Activated naive CD8-positive, alpha-beta T cell treated with anti-CD3 and anti-CD28 coated beads, Interleukin-2, amount 50 U/mL, for 24 hours (primary cell): ENCODE data around the gene CAND1.

Experiments
- ATAC-seq: fragments of 150-1000 bp; cut with Tn5 transposase; one replicate; pipeline ENCODE4 v1.10.0; 2021
- DNase-seq: peaks from one replicate; pipeline ENCODE4 v3.0.0; 2021
- H3K27ac Mint-ChIP-seq: one replicate; pipeline ENCODE4 v1.8.0; 2021; ENCODE audit warnings: mild to moderate bottlenecking, mixed read lengths
- H3K27me3 Mint-ChIP-seq: one replicate; pipeline ENCODE4 v1.8.0; 2021; ENCODE audit warnings: mixed read lengths
- H3K36me3 Mint-ChIP-seq: one replicate; pipeline ENCODE4 v1.8.0; 2021; ENCODE audit warnings: low read depth, mixed read lengths
- H3K4me1 Mint-ChIP-seq: one replicate; pipeline ENCODE4 v1.8.0; 2021; ENCODE audit warnings: mixed read lengths
- H3K4me3 Mint-ChIP-seq: one replicate; pipeline ENCODE4 v1.8.0; 2021; ENCODE audit warnings: mild to moderate bottlenecking, moderate library complexity, mixed read lengths
- H3K9me3 Mint-ChIP-seq: one replicate; pipeline ENCODE4 v1.8.0; 2021; ENCODE audit warnings: mixed read lengths

The CAND1 gene

DNA sequence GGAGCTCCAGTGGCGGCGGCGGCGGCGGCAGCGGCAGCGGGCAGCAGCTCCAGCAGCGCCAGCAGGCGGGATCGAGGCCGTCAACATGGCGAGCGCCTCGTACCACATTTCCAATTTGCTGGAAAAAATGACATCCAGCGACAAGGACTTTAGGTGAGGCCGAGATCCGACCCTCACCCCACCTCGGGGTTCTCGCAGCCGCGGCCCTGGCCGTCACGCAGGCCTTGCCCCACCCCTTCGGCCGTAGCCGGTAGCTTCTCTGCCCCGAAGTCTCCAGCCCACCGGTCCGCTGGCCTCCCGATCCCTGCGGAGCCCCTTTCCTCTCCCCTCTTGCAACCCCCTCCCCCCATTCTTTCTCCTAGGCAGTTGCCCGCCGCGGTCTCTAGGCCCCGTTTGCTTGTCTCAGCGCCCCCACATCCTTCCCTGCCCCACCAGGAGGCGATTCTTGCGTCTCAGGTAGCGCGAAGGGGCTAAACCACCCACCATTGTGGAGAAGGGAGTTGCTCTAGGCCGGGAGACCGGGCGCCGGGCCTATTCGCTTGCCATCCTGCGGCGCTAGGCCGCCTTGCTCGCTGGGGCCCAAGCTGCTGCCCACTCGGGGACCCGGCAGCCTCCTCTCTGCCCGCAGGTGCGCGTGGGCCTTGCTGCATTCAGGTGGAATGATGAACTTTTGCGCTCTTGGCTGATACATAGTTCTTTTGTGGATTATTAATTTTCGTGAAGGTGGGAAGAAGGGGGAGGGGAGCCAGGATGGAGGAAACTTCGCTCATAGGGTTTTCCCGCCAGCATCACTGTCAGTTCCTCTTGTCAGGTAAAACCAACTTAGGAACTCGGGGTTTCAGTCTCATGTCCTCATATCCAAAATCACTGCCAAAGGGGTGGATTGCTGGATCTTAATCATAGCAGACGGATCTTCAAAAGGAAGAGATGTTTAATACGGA lies 745 bp downstream of the CAND1 start:
- peak overlapping the region; percentile 99 for H3K27ac Mint-ChIP-seq
- H3K9me3 Mint-ChIP-seq: no peaks in the 10 kb centered on the region
- peak overlapping the region; percentile 97 for H3K4me3 Mint-ChIP-seq
- ATAC-seq (peak; percentile 0), DNase-seq (peak; percentile 48)
- H3K27me3 Mint-ChIP-seq: no peaks in the 10 kb centered on the region
- peaks cover 50% of the 10 kb centered on the region for H3K4me1 Mint-ChIP-seq
- H3K36me3 Mint-ChIP-seq: peaks cover 27% of the 10 kb centered on the region

GRCh38 chr12:67270622-67271021 lies 1.5 kb downstream of the CAND1 start:
- Mint-ChIP-seq H3K36me3 (peaks cover 34% of the 10 kb centered on the region), H3K4me3 (peak overlapping the region; percentile 97), H3K27me3 (no peaks in the 10 kb centered on the region), H3K9me3 (no peaks in the 10 kb centered on the region), H3K4me1 (peaks cover 57% of the 10 kb centered on the region), H3K27ac (peak overlapping the region; percentile 99)
- ATAC-seq: no peak
- no peak for DNase-seq

GRCh38 chr12:67271976-67272375 lies 2.8 kb downstream of the CAND1 start:
- ATAC-seq (no peak), DNase-seq (no peak)
- H3K36me3 Mint-ChIP-seq: peaks cover 41% of the 10 kb centered on the region

DNA sequence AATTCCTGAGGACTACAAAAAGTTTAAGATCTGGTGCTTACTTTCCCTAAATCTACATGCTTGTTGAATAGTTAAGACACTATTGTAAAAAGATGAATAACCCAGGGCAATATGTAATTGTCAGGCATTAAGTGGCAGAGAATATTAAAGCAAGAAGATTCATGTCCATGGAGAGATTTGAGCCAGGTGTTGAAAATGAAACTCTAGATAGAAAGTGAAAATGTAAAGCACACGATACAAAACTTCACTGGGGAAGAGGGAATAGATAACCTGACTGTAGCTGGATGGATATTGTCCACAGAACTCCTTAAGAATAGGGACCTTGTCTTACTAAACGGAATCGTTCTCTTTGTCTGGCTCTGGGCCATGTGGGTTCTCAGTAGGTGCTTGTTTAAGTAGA lies 5.0 kb downstream of the CAND1 start:
- ATAC-seq (no peak), DNase-seq (no peak)
- Mint-ChIP-seq H3K36me3 (peaks cover 53% of the 10 kb centered on the region), H3K4me1 (peaks cover 78% of the 10 kb centered on the region), H3K27me3 (no peaks in the 10 kb centered on the region), H3K27ac (peak overlapping the region; percentile 47), H3K9me3 (no peaks in the 10 kb centered on the region), H3K4me3 (peak overlapping the region; percentile 37)

More at GRCh38 chr12:67271976-67272375, 2.8 kb downstream of the CAND1 start:
- H3K27ac Mint-ChIP-seq: peak overlapping the region; percentile 24
- H3K9me3 Mint-ChIP-seq: no peaks in the 10 kb centered on the region
- H3K4me1 Mint-ChIP-seq: peaks cover 71% of the 10 kb centered on the region
- no peaks in the 10 kb centered on the region for H3K27me3 Mint-ChIP-seq
- peak overlapping the region; percentile 50 for H3K4me3 Mint-ChIP-seq

GRCh38 chr12:67275380-67275913 lies 6.3 kb downstream of the CAND1 start:
- Mint-ChIP-seq H3K36me3 (peaks cover 49% of the 10 kb centered on the region), H3K27me3 (no peaks in the 10 kb centered on the region), H3K4me3 (no peak overlapping the region), H3K27ac (no peak overlapping the region), H3K9me3 (no peaks in the 10 kb centered on the region), H3K4me1 (peaks cover 86% of the 10 kb centered on the region)
- ATAC-seq (peak; percentile 40), DNase-seq (no peak)

DNA sequence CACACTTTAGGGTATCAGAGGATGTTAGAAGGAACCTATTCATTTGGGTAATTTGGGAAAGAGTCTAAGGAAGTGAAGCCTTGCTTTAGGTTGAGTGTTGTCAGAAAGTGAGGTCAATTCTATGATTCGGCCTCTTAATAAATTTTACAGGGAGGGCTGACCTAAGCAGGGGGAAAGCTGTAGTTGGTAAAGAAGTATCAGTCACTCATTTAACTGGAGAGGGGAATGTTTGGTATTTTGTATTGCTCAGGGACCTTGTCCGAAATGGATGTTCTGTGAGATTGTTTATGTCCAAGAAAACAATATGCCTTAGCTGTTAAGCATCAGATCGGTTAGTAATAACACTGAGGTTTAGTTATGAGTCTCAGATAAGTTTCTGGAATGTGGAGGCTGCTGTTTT lies 7.3 kb downstream of the CAND1 start:
- no peak for DNase-seq

DNA sequence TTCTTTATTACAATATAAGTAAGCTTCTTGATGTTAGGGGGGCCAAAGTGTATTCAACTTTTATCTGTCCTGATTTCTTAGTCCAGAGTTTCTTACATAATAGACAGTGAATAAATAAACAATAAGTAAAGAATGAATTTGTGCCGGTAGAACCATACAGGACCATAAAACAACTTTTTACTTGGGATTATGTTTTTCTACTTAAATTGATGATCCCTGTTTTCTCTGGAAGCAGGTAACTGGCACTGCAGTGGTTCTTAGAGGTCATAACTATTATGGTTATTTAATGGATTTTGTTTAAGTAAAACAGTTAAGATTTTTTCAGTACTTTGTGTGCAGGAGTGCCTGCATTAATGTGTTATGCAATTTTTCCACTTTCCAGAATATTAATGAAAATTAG lies 10.5 kb downstream of the CAND1 start:
- Mint-ChIP-seq H3K9me3 (no peaks in the 10 kb centered on the region), H3K36me3 (peaks cover 50% of the 10 kb centered on the region), H3K4me3 (no peak overlapping the region), H3K27ac (no peak overlapping the region), H3K27me3 (no peaks in the 10 kb centered on the region), H3K4me1 (peaks cover 66% of the 10 kb centered on the region)
- no peak for DNase-seq
- no peak for ATAC-seq

More for the DNA sequence above, 7.3 kb downstream of the CAND1 start:
- H3K27me3 Mint-ChIP-seq: no peaks in the 10 kb centered on the region
- no peak for ATAC-seq
- H3K4me3 Mint-ChIP-seq: no peak overlapping the region
- H3K27ac Mint-ChIP-seq: no peak overlapping the region
- no peaks in the 10 kb centered on the region for H3K9me3 Mint-ChIP-seq
- peaks cover 47% of the 10 kb centered on the region for H3K36me3 Mint-ChIP-seq
- H3K4me1 Mint-ChIP-seq: peaks cover 84% of the 10 kb centered on the region

GRCh38 chr12:67280088-67280487 lies 10.9 kb downstream of the CAND1 start:
- ATAC-seq (no peak), DNase-seq (no peak)
- H3K4me1 Mint-ChIP-seq: peaks cover 64% of the 10 kb centered on the region
- peaks cover 47% of the 10 kb centered on the region for H3K36me3 Mint-ChIP-seq
- H3K27me3 Mint-ChIP-seq: no peaks in the 10 kb centered on the region
- no peak overlapping the region for H3K27ac Mint-ChIP-seq
- no peak overlapping the region for H3K4me3 Mint-ChIP-seq
- H3K9me3 Mint-ChIP-seq: no peaks in the 10 kb centered on the region

DNA sequence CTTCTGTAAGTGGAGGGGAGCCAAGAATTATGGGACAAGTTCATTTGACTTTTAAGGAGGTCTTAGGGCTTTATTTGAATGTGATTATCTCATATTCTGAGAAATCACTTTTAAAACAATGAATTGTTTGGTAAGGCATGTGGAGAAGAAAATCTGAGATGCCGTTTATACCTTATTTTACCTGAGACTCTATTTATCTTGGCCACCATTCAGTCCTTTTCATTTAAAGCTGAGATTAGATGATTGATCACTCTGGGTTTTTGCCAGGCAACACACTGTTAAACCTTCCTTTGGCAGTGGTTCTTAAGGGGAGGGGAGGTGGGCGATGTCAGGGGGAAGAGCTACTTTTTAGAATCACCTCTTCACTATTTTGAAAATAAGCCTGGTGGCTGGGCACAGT lies 11.4 kb downstream of the CAND1 start:
- no peak for DNase-seq
- Mint-ChIP-seq H3K27me3 (no peaks in the 10 kb centered on the region), H3K4me3 (no peak overlapping the region), H3K27ac (no peak overlapping the region), H3K9me3 (no peaks in the 10 kb centered on the region), H3K4me1 (peaks cover 62% of the 10 kb centered on the region), H3K36me3 (peaks cover 46% of the 10 kb centered on the region)
- ATAC-seq: no peak

GRCh38 chr12:67284561-67284960 lies 15.4 kb downstream of the CAND1 start:
- Mint-ChIP-seq H3K4me3 (no peak overlapping the region), H3K4me1 (peaks cover 54% of the 10 kb centered on the region), H3K27ac (no peak overlapping the region), H3K27me3 (no peaks in the 10 kb centered on the region), H3K36me3 (peaks cover 55% of the 10 kb centered on the region), H3K9me3 (no peaks in the 10 kb centered on the region)
- ATAC-seq (no peak), DNase-seq (no peak)

- H3K36me3 Mint-ChIP-seq: peaks cover 62% of the 10 kb centered on the region
- peaks cover 51% of the 10 kb centered on the region for H3K4me1 Mint-ChIP-seq
- ATAC-seq: no peak
Observed at GRCh38 chr12:67286257-67286656, 17.1 kb downstream of the CAND1 start.

GRCh38 chr12:67287311-67287710 lies 18.2 kb downstream of the CAND1 start:
- peaks cover 45% of the 10 kb centered on the region for H3K4me1 Mint-ChIP-seq
- H3K4me3 Mint-ChIP-seq: no peak overlapping the region
- DNase-seq (no peak), ATAC-seq (no peak)
- no peaks in the 10 kb centered on the region for H3K27me3 Mint-ChIP-seq
- no peak overlapping the region for H3K27ac Mint-ChIP-seq
- no peaks in the 10 kb centered on the region for H3K9me3 Mint-ChIP-seq
- H3K36me3 Mint-ChIP-seq: peaks cover 55% of the 10 kb centered on the region

More at GRCh38 chr12:67286257-67286656, 17.1 kb downstream of the CAND1 start:
- DNase-seq: no peak
- Mint-ChIP-seq H3K4me3 (no peak overlapping the region), H3K27ac (no peak overlapping the region), H3K9me3 (no peaks in the 10 kb centered on the region), H3K27me3 (no peaks in the 10 kb centered on the region)

DNA sequence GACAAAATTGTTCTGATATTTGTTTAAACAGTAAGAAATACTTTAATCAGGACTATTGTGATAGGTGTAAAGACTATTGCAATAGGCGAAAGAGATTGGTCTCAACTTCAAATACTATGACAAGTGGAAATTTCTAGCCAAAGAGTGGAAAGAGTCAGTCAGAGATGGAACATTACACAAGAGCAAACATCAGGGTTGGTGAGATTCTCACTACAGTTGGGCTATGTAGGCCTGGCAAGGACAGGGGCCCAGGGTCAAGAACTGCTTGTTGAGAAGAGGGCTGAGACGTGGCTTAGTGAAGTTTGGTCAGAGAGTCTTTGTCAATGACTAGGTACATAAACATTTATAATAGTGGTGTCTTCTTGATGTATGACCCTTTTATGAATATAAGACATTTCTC lies 19.4 kb downstream of the CAND1 start:
- Mint-ChIP-seq H3K4me1 (peaks cover 43% of the 10 kb centered on the region), H3K36me3 (peaks cover 48% of the 10 kb centered on the region), H3K4me3 (peak overlapping the region; percentile 3), H3K27me3 (no peaks in the 10 kb centered on the region), H3K27ac (peak overlapping the region; percentile 80), H3K9me3 (no peaks in the 10 kb centered on the region)
- ATAC-seq: peak; percentile 80
- no peak for DNase-seq

DNA sequence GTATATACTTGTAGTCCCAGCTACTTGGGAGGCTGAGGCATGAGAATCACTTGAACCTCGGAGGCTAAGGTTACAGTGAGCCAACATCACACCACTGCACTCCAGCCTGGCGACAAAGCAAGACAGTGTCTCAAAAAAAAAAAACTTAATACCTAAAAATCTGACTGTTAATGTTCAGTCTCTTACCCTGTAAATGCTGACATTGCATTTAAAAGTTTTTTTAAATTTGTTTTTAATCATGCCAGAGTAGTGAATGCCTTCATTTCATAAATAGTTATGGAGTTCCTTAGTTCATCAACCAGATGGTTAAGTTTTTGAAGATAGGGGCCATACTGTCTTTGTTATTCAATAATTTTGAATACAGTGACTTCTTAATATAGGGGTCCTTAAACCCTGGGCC lies 21.2 kb downstream of the CAND1 start:
- ATAC-seq (no peak), DNase-seq (no peak)
- Mint-ChIP-seq H3K36me3 (peaks cover 46% of the 10 kb centered on the region), H3K4me3 (no peak overlapping the region), H3K4me1 (peaks cover 37% of the 10 kb centered on the region), H3K27ac (no peak overlapping the region), H3K27me3 (no peaks in the 10 kb centered on the region), H3K9me3 (no peaks in the 10 kb centered on the region)

DNA sequence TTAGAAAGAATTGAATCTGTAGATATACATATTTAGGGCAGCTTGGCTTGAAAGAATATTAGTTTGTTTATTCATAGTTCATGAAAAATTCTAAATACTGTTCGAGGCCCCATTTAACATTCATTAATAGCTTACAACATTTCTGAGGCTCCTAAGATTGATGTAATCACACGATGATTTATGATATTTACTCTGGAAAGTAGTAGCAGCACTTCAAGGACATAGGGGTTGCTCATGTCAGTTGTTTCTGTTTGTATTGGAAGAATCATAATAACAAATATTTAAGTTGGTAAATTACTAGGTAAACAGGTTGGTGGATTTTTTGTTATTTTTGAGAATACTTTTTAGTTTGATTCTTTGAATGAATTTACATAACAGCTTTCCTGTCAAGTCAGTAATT lies 30.4 kb downstream of the CAND1 start:
- H3K27ac Mint-ChIP-seq: no peak overlapping the region
- ATAC-seq: no peak
- H3K4me1 Mint-ChIP-seq: peaks cover 2% of the 10 kb centered on the region
- DNase-seq: no peak
- no peaks in the 10 kb centered on the region for H3K27me3 Mint-ChIP-seq
- no peaks in the 10 kb centered on the region for H3K9me3 Mint-ChIP-seq
- H3K36me3 Mint-ChIP-seq: peaks cover 68% of the 10 kb centered on the region
- H3K4me3 Mint-ChIP-seq: no peak overlapping the region
